PC-9 (cell line): ENCODE results near the gene MAP3K5.

Experiments used
- CTCF ChIP-seq: fragments of 200-600 bp; sonication (generic); conservative IDR thresholded peaks from 2 replicates; pipeline ENCODE4 v1.6.1; 2017; ENCODE audit warnings: mixed run types, antibody characterized with exemption, mild to moderate bottlenecking, moderate library complexity
- EZH2 ChIP-seq: fragments of 200-600 bp; sonication (generic); IDR thresholded peaks from 2 replicates; pipeline ENCODE4 v1.8.0; 2017; ENCODE audit warnings: antibody characterized with exemption, low read depth

- TF ChIP-seq CTCF (no peak), EZH2 (no peak)
Observed at GRCh38 chr6:136655239-136656014, 136.8 kb downstream of the MAP3K5 start.
